ENCODE data around the gene PCSK4. TPM values are rescaled to one million over a fixed set of nuclear protein-coding genes. Genes with fewer than 3 reads are reported as not detected.

PCSK4 gene
- total RNA-seq, 1 experiment from 2014 or later, result 9.1 TPM

- no peak overlapping the region for H2BK20ac ChIP-seq (ENCODE audit: low read depth, low read length, poor library complexity, severe bottlenecking)
- no peak overlapping the region for H2BK15ac ChIP-seq (ENCODE audit: low read depth, low read length)
- Mint-ChIP-seq H3K4me3 (no peak overlapping the region), H3K27me3 (ENCODE audit: low read depth) (peaks cover 64% of the 10 kb centered on the region), H3K36me3 (ENCODE audit: insufficient read depth in 1 of 3, low read depth in 3 of 3) (no peaks in the 10 kb centered on the region), H3K27ac (no peak overlapping the region), H3K9me3 (peaks cover 0 to 6% of the 10 kb centered on the region in 2 experiments; a peak in 3 of 5 replicates), H3K4me1 (peaks cover 6 to 7% of the 10 kb centered on the region in 2 experiments; a peak in 3 of 4 replicates)
- no peak overlapping the region for H4K8ac ChIP-seq (replicated peaks; ENCODE audit: insufficient read length, low read depth, low read length)
- H2BK120ac ChIP-seq (ENCODE audit: low read depth, low read length, poor library complexity, severe bottlenecking), result no peak overlapping the region
- H2BK5ac ChIP-seq (ENCODE audit: insufficient read length, low read length), result no peak overlapping the region
- H3K4me1 ChIP-seq (ENCODE audit: insufficient read depth, low read length), result no peaks in the 10 kb centered on the region
- no peak overlapping the region for H4K5ac ChIP-seq (ENCODE audit: insufficient read length, low read depth, low read length)
- no peak overlapping the region for H3K14ac ChIP-seq (ENCODE audit: insufficient read depth, low read length)
- H3K27ac ChIP-seq (ENCODE audit: insufficient read length, low read depth, low read length), result no peak overlapping the region
- no peak overlapping the region for H3K4me2 ChIP-seq (ENCODE audit: insufficient read depth, insufficient read length, low read length)
- H3K18ac ChIP-seq (ENCODE audit: insufficient read length, low read depth, low read length), result no peak overlapping the region
- DNase-seq, result no peak
- H2BK12ac ChIP-seq (ENCODE audit: insufficient read length, low read depth, low read length), result no peak overlapping the region
- H3T11ph ChIP-seq (ENCODE audit: low read length), result no peak overlapping the region
- H3K23me2 ChIP-seq (ENCODE audit: insufficient read length, low read depth, low read length, poor library complexity, severe bottlenecking), result peaks cover 2% of the 10 kb centered on the region
- no peak overlapping the region for H2AFZ ChIP-seq (ENCODE audit: low read length)
- no peak for TF ChIP-seq CTCF (conservative IDR thresholded peaks at IDR 0.05)
- peaks cover 16% of the 10 kb centered on the region; the same call in 1 of the 2 replicates for H3K27me3 ChIP-seq (ENCODE audit: insufficient read depth, low read length)
- peaks cover 3% of the 10 kb centered on the region for H4K20me1 ChIP-seq (ENCODE audit: control insufficient read depth, insufficient read depth, insufficient read length)
- H3K9ac ChIP-seq (ENCODE audit: extremely low read depth, insufficient read length, low read length), result no peak overlapping the region
- no peak overlapping the region for H4K91ac ChIP-seq (ENCODE audit: insufficient read length, low read depth, low read length)
- H3K4ac ChIP-seq (ENCODE audit: low read depth, low read length), result no peak overlapping the region
- no peaks in the 10 kb centered on the region for H3K79me2 ChIP-seq (ENCODE audit: insufficient read depth, low read length)
- WGBS (ENCODE audit: extremely low coverage, insufficient read length, low lambda C conversion rate), result no CpG with 5 or more reads among the region's 18 CpGs
- no peaks in the 10 kb centered on the region for H3K9me3 ChIP-seq (ENCODE audit: control insufficient read depth, low read depth, low read length)
- no peak overlapping the region for H2AK5ac ChIP-seq (ENCODE audit: insufficient read length, low read length)
- no peak overlapping the region for H3K56ac ChIP-seq (ENCODE audit: insufficient read length, low read depth, low read length)
- no peak overlapping the region for H3K23ac ChIP-seq (ENCODE audit: insufficient read length, low read depth, low read length)
- no peaks in the 10 kb centered on the region for H3K79me1 ChIP-seq (ENCODE audit: insufficient read depth, low read depth, low read length, poor library complexity, severe bottlenecking)
Measured at GRCh38 chr19:1526979-1527649, 37.0 kb upstream of the PCSK4 start.
